Lower leg skin (tissue), 4 donors: ENCODE data around the gene VDR. TPM values are rescaled to one million over a fixed set of nuclear protein-coding genes. Genes with fewer than 3 reads are reported as not detected.
A peak's percentile ranks its signal among the peaks of the same experiment; 100 is the strongest.

ENCODE experiments used
- DNase-seq, 2 donors: peaks; one replicate each; pipeline ENCODE4 v3.0.0-alpha.2; 2019; ENCODE audit warnings: low spot score in 2 of 2
- H3K4me3 ChIP-seq: fragments of 200-600 bp; sonication (generic); 2 replicates; pipeline ENCODE4 v1.5.1; 2017; ENCODE audit warnings: mild to moderate bottlenecking, low read depth; ENCODE audit not compliant: poor library complexity, severe bottlenecking
- POLR2A ChIP-seq, 2 donors: fragments of 450-650 bp; IDR thresholded peaks; one replicate each; pipeline ENCODE4 v1.6.1; 2016 to 2017; ENCODE audit warnings: antibody characterized with exemption in 2 of 2, mild to moderate bottlenecking in 1 of 2, moderate library complexity in 1 of 2
- WGBS, 2 donors: methylation state at CpG; one replicate each; pipeline ENCODE4 v1.1.5; 2018; 5-methylcytosine and 5-hydroxymethylcytosine counted together
- intact Hi-C: fragments of 100-400 bp; cut with DNase I; formaldehyde crosslinking; loops from one replicate; pipeline ENCODE4 v1.15.0; 2023; ENCODE audit warnings: low total_unique reads
- total RNA-seq, 4 donors: library from RNA; depleted of rRNA; stranded (reverse); fragments of >200 nt; gene quantifications; one replicate each; pipeline ENCODE4 v1.1.0, GENCODE V29; 2016
- TF ChIP-seq, protein P1 (sequence below), 3 donors: fragments of 450-650 bp; IDR thresholded peaks; one replicate each; pipeline ENCODE4 v1.5.1; 2016; ENCODE audit warnings: antibody characterized with exemption in 3 of 3, mild to moderate bottlenecking in 3 of 3, moderate library complexity in 2 of 3

VDR gene
- total RNA-seq, 4 donors from 2014 or later = 35.9 to 58.1 (median 39.4) TPM

DNA sequence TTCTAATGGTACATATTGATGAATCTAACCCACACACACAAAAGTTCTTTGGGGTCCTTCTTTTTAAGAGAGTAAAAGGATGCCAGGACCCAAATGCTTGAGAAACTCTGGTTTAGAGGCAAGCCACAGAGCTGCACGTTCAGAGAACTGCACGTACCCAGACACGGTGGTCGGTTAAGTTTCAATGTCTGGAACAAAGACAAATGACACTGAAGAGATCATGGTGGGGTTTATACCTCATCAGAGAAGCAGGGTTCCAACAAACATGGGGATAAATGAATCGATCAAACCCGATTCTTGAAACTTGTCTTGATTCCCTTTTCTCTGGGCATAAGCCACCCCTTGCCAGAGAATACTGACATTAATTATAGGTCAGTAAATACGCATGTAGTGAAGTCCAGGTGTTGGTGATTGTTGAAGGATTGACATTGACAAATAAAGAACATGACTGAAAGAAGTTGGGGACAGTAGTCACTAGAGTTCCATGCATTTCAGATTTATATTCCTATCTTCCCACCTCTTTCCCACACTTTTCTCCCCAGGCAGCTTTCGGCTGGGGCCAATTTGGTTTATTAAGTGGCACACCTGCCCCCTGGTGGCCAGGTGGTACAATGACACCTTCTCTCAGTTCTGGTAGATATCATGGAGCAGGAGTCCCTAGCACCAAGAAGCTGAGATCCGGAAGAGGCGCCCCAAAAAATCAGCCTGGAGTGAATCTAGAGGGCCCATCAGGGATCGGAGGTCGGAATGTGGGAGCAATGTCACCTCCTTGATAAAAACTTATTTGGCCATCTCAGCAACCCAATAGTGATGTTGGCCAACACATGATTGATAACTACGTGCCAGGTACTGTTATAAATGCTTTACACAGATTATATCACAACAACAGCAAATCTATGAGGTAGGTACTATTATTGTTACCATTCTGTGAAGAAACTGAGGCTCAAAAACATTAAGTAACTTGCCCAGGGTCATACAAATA, 67.3 kb downstream of the VDR start:
- no peak overlapping the region for H3K4me3 ChIP-seq
- intact Hi-C loops = loop anchor here (5.0 kb wide), 4 partner anchors 40 to 120 kb away; no protein-coding TSS in a partner anchor
- 50 to 55% methylated on average over 13 of the region's 13 CpGs for WGBS, 2 donors
- TF ChIP-seq, protein P1, sequence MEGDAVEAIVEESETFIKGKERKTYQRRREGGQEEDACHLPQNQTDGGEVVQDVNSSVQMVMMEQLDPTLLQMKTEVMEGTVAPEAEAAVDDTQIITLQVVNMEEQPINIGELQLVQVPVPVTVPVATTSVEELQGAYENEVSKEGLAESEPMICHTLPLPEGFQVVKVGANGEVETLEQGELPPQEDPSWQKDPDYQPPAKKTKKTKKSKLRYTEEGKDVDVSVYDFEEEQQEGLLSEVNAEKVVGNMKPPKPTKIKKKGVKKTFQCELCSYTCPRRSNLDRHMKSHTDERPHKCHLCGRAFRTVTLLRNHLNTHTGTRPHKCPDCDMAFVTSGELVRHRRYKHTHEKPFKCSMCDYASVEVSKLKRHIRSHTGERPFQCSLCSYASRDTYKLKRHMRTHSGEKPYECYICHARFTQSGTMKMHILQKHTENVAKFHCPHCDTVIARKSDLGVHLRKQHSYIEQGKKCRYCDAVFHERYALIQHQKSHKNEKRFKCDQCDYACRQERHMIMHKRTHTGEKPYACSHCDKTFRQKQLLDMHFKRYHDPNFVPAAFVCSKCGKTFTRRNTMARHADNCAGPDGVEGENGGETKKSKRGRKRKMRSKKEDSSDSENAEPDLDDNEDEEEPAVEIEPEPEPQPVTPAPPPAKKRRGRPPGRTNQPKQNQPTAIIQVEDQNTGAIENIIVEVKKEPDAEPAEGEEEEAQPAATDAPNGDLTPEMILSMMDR (IDR thresholded peaks at IDR 0.05) = peak in 1 of 3 donors; percentile 68
- no peak for TF ChIP-seq POLR2A (IDR thresholded peaks at IDR 0.05)
- DNase-seq = peak in 1 of 2 donors; percentile 93

DNA sequence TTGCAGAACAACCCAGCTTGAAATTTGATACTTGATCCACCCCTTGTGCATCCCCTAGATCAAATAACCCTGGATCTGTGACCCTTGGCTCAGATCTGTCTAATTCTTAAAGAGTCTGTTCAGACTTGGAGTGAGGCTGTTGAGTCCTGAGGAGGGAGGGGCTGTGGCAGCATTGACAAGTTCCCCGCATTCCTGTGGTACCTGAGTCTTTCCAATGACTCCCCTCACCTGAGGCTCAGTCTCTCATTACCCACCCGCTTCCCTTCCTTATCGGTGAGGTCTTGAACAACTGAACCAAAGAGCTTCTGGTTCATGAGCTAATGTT, 69.0 kb downstream of the VDR start:
- DNase-seq = no peak
- intact Hi-C loops = loop anchor here (5.0 kb wide), 4 partner anchors 38 to 118 kb away; no protein-coding TSS in a partner anchor
- no peak overlapping the region for H3K4me3 ChIP-seq
- TF ChIP-seq POLR2A (IDR thresholded peaks at IDR 0.05) = no peak
- TF ChIP-seq, protein P1 (IDR thresholded peaks at IDR 0.05) = no peak
- 59 to 64% methylated on average over 3 of the region's 3 CpGs for WGBS, 2 donors

DNA sequence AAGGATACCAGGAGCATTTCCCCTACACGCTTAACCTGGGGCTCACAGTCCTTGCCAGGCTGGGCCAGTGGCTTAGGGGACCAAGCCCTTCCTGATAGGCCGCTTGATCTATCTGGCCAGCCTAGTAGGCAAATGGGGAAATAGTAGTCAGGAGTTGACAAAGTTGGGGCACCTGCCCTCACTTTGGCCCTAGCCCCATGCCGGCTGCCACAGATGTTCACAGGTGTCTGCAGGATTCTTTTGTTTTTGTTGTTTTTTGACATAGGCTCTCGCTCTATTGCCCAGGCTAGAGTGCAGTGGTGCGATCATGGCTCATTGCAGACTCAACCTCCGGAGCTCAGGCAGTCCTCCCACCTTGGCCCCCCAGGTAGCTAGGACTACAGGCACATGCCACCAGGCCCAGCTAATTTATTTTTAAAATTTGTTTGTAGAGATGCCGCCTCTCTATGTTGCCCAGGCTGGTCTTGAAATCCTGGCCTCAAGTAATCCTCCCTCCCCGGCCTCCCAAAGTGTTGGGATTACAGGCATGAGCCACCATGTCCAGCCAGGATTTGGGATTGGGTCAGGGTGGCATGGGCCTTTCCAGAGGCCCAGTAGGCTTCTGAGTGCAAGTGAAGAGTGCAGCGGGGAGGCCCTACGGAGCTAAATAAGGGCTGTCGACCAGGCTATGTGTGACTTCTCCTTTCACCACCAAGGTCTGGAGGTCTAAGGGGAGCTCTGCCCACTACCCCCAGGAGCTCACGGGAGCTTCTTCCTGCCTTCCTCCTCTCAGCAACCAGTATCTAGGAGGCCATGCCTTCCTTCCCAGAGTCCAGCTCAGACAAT, 69.6 kb downstream of the VDR start:
- intact Hi-C loops = loop anchor here (5.0 kb wide), 4 partner anchors 38 to 118 kb away; no protein-coding TSS in a partner anchor
- TF ChIP-seq, protein P1 (IDR thresholded peaks at IDR 0.05) = no peak
- no peak for TF ChIP-seq POLR2A (IDR thresholded peaks at IDR 0.05)
- H3K4me3 ChIP-seq = no peak overlapping the region
- 83 to 87% methylated on average over 12 of the region's 12 CpGs for whole genome bisulfite sequencing, 2 donors
- DNase-seq = no peak

DNA sequence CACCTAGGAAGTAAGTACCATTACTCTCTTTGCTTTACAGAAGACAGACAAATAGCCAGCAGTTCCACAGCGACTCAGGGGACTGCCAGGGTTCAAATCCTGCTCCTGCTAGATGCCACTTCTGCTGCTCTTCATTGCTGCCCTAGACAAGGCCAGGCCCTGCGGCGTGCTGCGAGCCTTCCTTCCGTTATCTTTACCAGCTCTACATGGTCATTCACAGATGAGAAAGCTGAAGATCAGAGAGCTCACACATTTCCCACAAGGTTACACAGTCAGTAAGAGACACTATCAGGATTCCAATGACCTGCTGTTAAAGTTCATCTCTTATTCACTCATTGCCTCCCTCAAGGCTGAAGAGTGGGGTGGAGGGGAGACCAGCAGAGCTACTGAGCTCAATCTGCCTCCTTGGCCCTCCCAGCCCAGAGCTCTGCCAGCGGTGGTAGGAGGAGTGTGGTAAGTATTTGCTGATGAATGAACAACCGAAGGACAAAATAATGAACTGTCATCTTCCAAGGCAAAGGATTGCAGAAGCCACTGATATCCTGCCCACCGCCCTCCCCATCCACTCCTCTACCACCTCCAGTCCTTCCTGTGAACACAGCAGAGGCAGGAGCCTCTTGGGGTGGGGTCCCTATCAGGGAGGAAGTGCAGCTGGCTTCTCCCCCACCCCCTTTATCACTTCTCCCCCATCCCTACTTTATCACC, 70.4 kb downstream of the VDR start:
- no peak for TF ChIP-seq POLR2A (IDR thresholded peaks at IDR 0.05)
- TF ChIP-seq, protein P1 (IDR thresholded peaks at IDR 0.05) = no peak
- no peak overlapping the region for H3K4me3 ChIP-seq
- no peak for DNase-seq
- intact Hi-C loops = no loop called here
- 78 to 83% methylated on average over 8 of the region's 8 CpGs for WGBS, 2 donors

DNA sequence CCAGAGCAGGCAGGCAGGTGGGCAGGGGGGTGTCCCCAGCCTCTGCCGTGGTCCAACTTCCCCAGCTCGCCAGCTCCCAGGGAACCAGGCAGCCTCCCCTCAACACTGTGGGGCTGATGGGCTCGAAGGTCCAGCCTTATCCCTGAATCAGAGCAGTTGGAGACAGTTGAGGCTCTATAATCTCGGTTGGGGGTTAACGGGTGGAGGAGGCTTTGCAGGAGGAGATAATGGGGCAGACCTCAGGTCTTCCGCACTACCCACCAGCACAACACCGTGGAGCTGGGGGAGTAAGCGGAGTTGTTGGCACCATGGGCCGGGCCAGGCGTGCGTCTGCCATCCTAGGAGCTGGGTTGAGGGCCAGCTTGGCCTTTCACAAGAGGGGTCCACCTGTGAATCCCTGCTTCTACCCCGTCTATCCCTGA, 71.2 kb downstream of the VDR start:
- intact Hi-C loops = no loop called here
- 93 to 94% methylated on average over 12 of the region's 12 CpGs for WGBS, 2 donors

More for the DNA sequence above, 71.2 kb downstream of the VDR start:
- DNase-seq = no peak
- H3K4me3 ChIP-seq = no peak overlapping the region
- TF ChIP-seq POLR2A (IDR thresholded peaks at IDR 0.05) = no peak
- TF ChIP-seq, protein P1 (IDR thresholded peaks at IDR 0.05) = no peak
